Measurements from ENCODE around the gene TANGO6.

DNA sequence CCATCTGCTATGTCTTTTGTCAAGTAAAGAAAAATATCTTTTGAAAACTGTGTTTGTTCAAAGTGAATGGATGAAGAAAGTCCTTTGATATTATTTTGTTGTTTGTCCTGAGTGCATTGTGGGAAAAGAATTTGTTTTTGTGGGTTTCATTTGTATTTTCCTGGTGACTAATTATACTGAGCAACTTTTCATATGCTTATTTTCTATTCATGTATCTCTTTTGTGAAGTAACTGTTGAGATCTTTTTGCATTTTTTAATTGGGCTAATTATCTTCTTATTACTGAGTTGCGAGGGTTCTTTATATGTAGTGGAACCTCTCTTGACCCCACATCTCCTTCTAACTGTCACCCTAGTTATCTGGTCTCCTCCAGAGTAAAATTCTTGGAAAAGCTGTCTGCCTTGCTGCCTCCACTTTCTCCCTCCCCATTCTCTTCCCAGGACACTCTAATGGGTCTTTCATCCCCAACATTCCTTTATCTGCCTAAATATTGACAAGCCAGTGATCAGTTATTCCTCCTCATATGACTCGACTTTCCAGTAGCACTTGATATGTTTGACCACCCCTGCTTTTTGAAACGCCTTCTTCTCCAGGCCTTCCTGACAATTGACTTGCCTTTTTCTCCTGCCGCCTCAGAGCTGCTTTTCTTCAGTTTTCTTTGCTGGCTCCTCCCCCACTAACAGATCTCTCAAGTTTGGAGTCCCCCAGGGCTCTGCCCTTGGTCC is 144.6 kb downstream of the TANGO6 start:
- TF ChIP-seq, protein P1, sequence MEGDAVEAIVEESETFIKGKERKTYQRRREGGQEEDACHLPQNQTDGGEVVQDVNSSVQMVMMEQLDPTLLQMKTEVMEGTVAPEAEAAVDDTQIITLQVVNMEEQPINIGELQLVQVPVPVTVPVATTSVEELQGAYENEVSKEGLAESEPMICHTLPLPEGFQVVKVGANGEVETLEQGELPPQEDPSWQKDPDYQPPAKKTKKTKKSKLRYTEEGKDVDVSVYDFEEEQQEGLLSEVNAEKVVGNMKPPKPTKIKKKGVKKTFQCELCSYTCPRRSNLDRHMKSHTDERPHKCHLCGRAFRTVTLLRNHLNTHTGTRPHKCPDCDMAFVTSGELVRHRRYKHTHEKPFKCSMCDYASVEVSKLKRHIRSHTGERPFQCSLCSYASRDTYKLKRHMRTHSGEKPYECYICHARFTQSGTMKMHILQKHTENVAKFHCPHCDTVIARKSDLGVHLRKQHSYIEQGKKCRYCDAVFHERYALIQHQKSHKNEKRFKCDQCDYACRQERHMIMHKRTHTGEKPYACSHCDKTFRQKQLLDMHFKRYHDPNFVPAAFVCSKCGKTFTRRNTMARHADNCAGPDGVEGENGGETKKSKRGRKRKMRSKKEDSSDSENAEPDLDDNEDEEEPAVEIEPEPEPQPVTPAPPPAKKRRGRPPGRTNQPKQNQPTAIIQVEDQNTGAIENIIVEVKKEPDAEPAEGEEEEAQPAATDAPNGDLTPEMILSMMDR (IDR thresholded peaks at IDR 0.05) = no peak
- no peak for TF ChIP-seq ESRRA (IDR thresholded peaks at IDR 0.05; ENCODE audit: borderline replicate concordance, low read length)
- no peak for TF ChIP-seq CEBPB (IDR thresholded peaks at IDR 0.05)
